CD4-positive, alpha-beta T cell (primary cell): ENCODE measurements around the gene SERPINA12. TPM values are rescaled to one million over a fixed set of nuclear protein-coding genes. Genes with fewer than 3 reads are reported as not detected.

Experiments used
- ATAC-seq: fragments of 200-7000 bp; cut with Tn5 transposase; one replicate; pipeline ENCODE4 v1.10.0; 2022; ENCODE audit warnings: mild to moderate bottlenecking; ENCODE audit not compliant: poor library complexity
- CTCF ChIA-PET: fragments of 350-600 bp; sonication (Branson Sonifier 250); formaldehyde crosslinking; loops from one replicate; lab custom pipeline; 2021; ENCODE audit warnings: antibody characterized with exemption, inconsistent platforms; lab: Charles Lee
- POLR2A ChIA-PET: fragments of 350-600 bp; sonication (Branson Sonifier 250); formaldehyde crosslinking; loops from one replicate; lab custom pipeline; 2021; ENCODE audit warnings: antibody characterized with exemption, inconsistent platforms; lab: Charles Lee
- DNase-seq, 14 experiments: peaks; one replicate each; pipeline ENCODE4 v3.0.0-alpha.2; 2013 to 2020; ENCODE audit warnings: mixed read lengths in 2 of 14
- H3K27ac ChIP-seq, 2 donors: one replicate each; pipeline versions ENCODE4 v1.5.1 to v1.7.0; 2013; ENCODE audit warnings: low read length in 2 of 2, low read depth in 1 of 2, mild to moderate bottlenecking in 1 of 2
- H3K27me3 ChIP-seq, 2 experiments: 1 replicate in 1 of 2; 2 replicates in 1 of 2; pipeline versions ENCODE4 v1.6.1 to v1.7.0; 2013; ENCODE audit warnings: low read length in 2 of 2, control low read depth in 1 of 2, mild to moderate bottlenecking in 1 of 2, moderate library complexity in 1 of 2; ENCODE audit not compliant: insufficient read depth in 2 of 2, control insufficient read depth in 1 of 2
- H3K36me3 ChIP-seq: one replicate; pipeline ENCODE4 v1.6.1; 2013; ENCODE audit warnings: low read length, control low read depth; ENCODE audit not compliant: insufficient read depth
- H3K4me1 ChIP-seq: one replicate; pipeline ENCODE4 v1.6.1; 2013; ENCODE audit warnings: low read length, control low read depth; ENCODE audit not compliant: insufficient read depth
- H3K4me3 ChIP-seq: one replicate; pipeline ENCODE4 v1.5.1; 2013; ENCODE audit warnings: mild to moderate bottlenecking, low read length, moderate library complexity
- H3K9me3 ChIP-seq, 2 experiments: 1 replicate in 1 of 2; 2 replicates in 1 of 2; pipeline versions ENCODE4 v1.6.1 to v1.7.0; 2013; ENCODE audit warnings: low read length in 2 of 2, mild to moderate bottlenecking in 2 of 2, control low read depth in 1 of 2, moderate library complexity in 1 of 2; ENCODE audit not compliant: control insufficient read depth in 1 of 2, insufficient read depth in 1 of 2
- H3K27ac Mint-ChIP-seq: one replicate; pipeline ENCODE4 v1.8.0; 2020; ENCODE audit warnings: mixed read lengths
- H3K27me3 Mint-ChIP-seq: one replicate; pipeline ENCODE4 v1.8.0; 2021; ENCODE audit warnings: mixed read lengths
- H3K36me3 Mint-ChIP-seq: one replicate; pipeline ENCODE4 v1.8.0; 2021; ENCODE audit warnings: low read depth, mixed read lengths
- H3K4me1 Mint-ChIP-seq: one replicate; pipeline ENCODE4 v1.8.0; 2021; ENCODE audit warnings: low read depth, mixed read lengths
- H3K4me3 Mint-ChIP-seq: one replicate; pipeline ENCODE4 v1.8.0; 2020; ENCODE audit warnings: mild to moderate bottlenecking, mixed read lengths
- H3K9me3 Mint-ChIP-seq: one replicate; pipeline ENCODE4 v1.8.0; 2020; ENCODE audit warnings: mixed read lengths
- CTCF ChIP-seq: fragments of 200-600 bp; IDR thresholded peaks from one replicate; pipeline ENCODE4 v1.8.0; 2022; ENCODE audit warnings: antibody characterized with exemption, mild to moderate bottlenecking
- intact Hi-C, 2 experiments: fragments of 100-400 bp; cut with DNase I in 1 of 2; cut with micrococcal nuclease in 1 of 2; formaldehyde crosslinking; loops; one replicate each; pipeline versions ENCODE4 v1.15.1 to v1.9.0; 2023 to 2025; cut with DNase I, micrococcal nuclease
- total RNA-seq, 174 experiments: library from RNA in 2 of 174; stranded (reverse) in 2 of 174; gene quantifications; one replicate each; pipeline ENCODE4 v1.2.3 and lab custom pipeline; 2021 to 2026

SERPINA12 gene
- total RNA-seq, 2 experiments from 2014 or later, result not detected

DNA sequence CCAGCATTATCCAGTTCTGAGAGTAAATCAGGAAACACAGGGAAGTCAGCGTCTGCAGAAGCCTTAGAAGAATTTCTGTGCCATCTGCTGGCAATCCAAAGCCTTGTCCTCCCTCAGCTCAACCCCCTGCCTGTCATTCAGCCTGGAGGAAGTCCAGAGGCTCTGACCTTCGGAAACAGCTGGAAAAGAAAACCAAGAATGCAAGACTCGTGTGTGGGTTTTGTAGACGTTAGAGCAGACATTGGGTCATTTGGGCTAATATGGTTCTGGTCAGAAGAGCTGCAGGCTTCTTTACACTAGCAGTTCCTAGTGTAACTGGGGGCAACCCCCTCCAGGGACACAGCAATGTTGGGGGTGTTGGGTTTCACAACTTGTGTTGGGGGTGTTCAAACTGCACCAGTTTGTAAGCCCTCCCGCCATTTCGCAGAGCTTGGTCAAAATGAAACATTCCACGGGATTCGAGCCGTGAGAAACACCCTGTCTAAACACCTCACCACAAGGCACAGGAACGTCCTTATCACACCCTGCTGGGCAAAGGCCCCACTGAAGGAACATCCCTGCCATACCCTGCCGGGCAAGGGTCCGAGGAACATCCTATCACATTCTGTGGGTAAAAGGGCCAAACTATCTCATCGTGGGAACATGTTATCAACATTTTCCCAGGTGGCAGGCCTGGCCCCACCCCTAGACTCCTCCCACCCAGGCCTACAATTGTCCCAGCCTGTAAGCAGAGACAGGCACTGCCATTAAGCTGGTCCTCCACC is 30.9 kb upstream of the SERPINA12 start:
- H3K27me3 ChIP-seq, result peaks cover 0 to 8% of the 10 kb centered on the region in 2 experiments
- no peak overlapping the region for H3K4me3 Mint-ChIP-seq
- CTCF ChIA-PET, result no interaction called here

GRCh38 chr14:94539181-94539580 is 29.9 kb upstream of the SERPINA12 start:
- peaks cover 0 to 3% of the 10 kb centered on the region in 2 experiments for H3K9me3 ChIP-seq
- Mint-ChIP-seq H3K4me1 (no peaks in the 10 kb centered on the region), H3K36me3 (no peaks in the 10 kb centered on the region), H3K27ac (no peak overlapping the region), H3K27me3 (peaks cover 43% of the 10 kb centered on the region), H3K9me3 (no peaks in the 10 kb centered on the region), H3K4me3 (no peak overlapping the region)
- DNase-seq (no peak), ATAC-seq (no peak)
- ChIA-PET CTCF (interaction anchor here (1.7 kb wide), 1 partner anchor 10 kb away, joined by 4 read pairs; no protein-coding TSS in a partner anchor), POLR2A (no interaction called here)
- intact Hi-C loops, result no loop called here
- H3K4me1 ChIP-seq, result no peaks in the 10 kb centered on the region
- H3K36me3 ChIP-seq, result no peaks in the 10 kb centered on the region
- no peak overlapping the region for H3K27ac ChIP-seq
- no peak overlapping the region for H3K4me3 ChIP-seq
- no peak for TF ChIP-seq CTCF
- peaks cover 0 to 8% of the 10 kb centered on the region in 2 experiments for H3K27me3 ChIP-seq

More for the DNA sequence above, 30.9 kb upstream of the SERPINA12 start:
- H3K27ac ChIP-seq, result no peak overlapping the region
- intact Hi-C loops, result no loop called here
- Mint-ChIP-seq H3K36me3 (no peaks in the 10 kb centered on the region), H3K9me3 (no peaks in the 10 kb centered on the region), H3K4me1 (no peaks in the 10 kb centered on the region), H3K27ac (no peak overlapping the region), H3K27me3 (peaks cover 43% of the 10 kb centered on the region)
- peaks cover 0 to 6% of the 10 kb centered on the region in 2 experiments for H3K9me3 ChIP-seq
- POLR2A ChIA-PET, result no interaction called here
- DNase-seq, result no peak
- no peak for TF ChIP-seq CTCF
- H3K4me1 ChIP-seq, result no peaks in the 10 kb centered on the region
- no peaks in the 10 kb centered on the region for H3K36me3 ChIP-seq
- no peak overlapping the region for H3K4me3 ChIP-seq
- ATAC-seq, result no peak

GRCh38 chr14:94538070-94538740 is 28.9 kb upstream of the SERPINA12 start:
- no peak for ATAC-seq
- no peak for TF ChIP-seq CTCF
- no peak overlapping the region for H3K27ac ChIP-seq
- no peak overlapping the region for H3K4me3 Mint-ChIP-seq
- no peaks in the 10 kb centered on the region for H3K4me1 ChIP-seq
- peaks cover 0 to 8% of the 10 kb centered on the region in 2 experiments for H3K27me3 ChIP-seq
- intact Hi-C loops, result no loop called here
- H3K4me1 Mint-ChIP-seq, result no peaks in the 10 kb centered on the region
- no peak for DNase-seq
- H3K9me3 Mint-ChIP-seq, result no peaks in the 10 kb centered on the region
- H3K27me3 Mint-ChIP-seq, result peaks cover 49% of the 10 kb centered on the region
- H3K9me3 ChIP-seq, result peaks cover 0 to 3% of the 10 kb centered on the region in 2 experiments
- H3K36me3 ChIP-seq, result no peaks in the 10 kb centered on the region
- H3K27ac Mint-ChIP-seq, result no peak overlapping the region
- H3K4me3 ChIP-seq, result no peak overlapping the region
- ChIA-PET POLR2A (no interaction called here), CTCF (interaction anchor here (1.7 kb wide), 1 partner anchor 11 kb away, joined by 4 read pairs; no protein-coding TSS in a partner anchor)
- no peaks in the 10 kb centered on the region for H3K36me3 Mint-ChIP-seq
